NCI-H2107 treated with DMSO at 0.1 percent for 48 hours (cell line): ENCODE data around the gene RAB42.
"Not testable (repeated sequence)": the region's sequence is repeated elsewhere in the genome, so short reads cannot be mapped to it uniquely, and the experiment has no call there.

ENCODE experiments used
- DNase-seq: peaks from one replicate; lab custom pipeline; 2025; ENCODE audit not compliant: unreplicated experiment; lab: John Stamatoyannopoulos, UW

RAB42 gene

GRCh38 chr1:28591708-28592320 lies at the start of gene RAB42:
Gene RAB42, plus strand, starts transcription at chr1:28592265. Its CDS starts 247 bp downstream, at chr1:28592512.
- DNase-seq = no peak

- no peak for DNase-seq
Measured at GRCh38 chr1:28545246-28545628, 46.8 kb upstream of the RAB42 start.

GRCh38 chr1:28548318-28548717 lies 43.7 kb upstream of the RAB42 start:
- DNase-seq = no peak

GRCh38 chr1:28551381-28551780 lies 40.7 kb upstream of the RAB42 start:
- DNase-seq = no peak

- DNase-seq = peak; percentile 98
Measured at GRCh38 chr1:28552758-28553663, 39.1 kb upstream of the RAB42 start, which contains the start of gene TRNAU1AP. Gene TRNAU1AP, plus strand, starts transcription at chr1:28553085. Its CDS starts 26 bp downstream, at chr1:28553111.

- peak; percentile 85 for DNase-seq
Measured at GRCh38 chr1:28560886-28561285, 31.2 kb upstream of the RAB42 start.

- DNase-seq = no peak
Measured at GRCh38 chr1:28564310-28564709, 27.8 kb upstream of the RAB42 start.

- no peak for DNase-seq
Measured at GRCh38 chr1:28565040-28565439, 27.0 kb upstream of the RAB42 start.

GRCh38 chr1:28565726-28566125 lies 26.3 kb upstream of the RAB42 start:
- no peak for DNase-seq

- no peak for DNase-seq
Measured at GRCh38 chr1:28566931-28567330, 25.1 kb upstream of the RAB42 start.

GRCh38 chr1:28571911-28572310 lies 20.2 kb upstream of the RAB42 start:
- no peak for DNase-seq

GRCh38 chr1:28572891-28573290 lies 19.2 kb upstream of the RAB42 start:
- not testable (repeated sequence) for DNase-seq

GRCh38 chr1:28573564-28573963 lies 18.5 kb upstream of the RAB42 start:
- DNase-seq = no peak

GRCh38 chr1:28577052-28577678 lies 14.9 kb upstream of the RAB42 start:
- no peak for DNase-seq

- DNase-seq = no peak
Measured at GRCh38 chr1:28577738-28578536, 14.1 kb upstream of the RAB42 start.

- no peak for DNase-seq
Measured at GRCh38 chr1:28578696-28579218, 13.3 kb upstream of the RAB42 start.

GRCh38 chr1:28579401-28579800 lies 12.7 kb upstream of the RAB42 start:
- DNase-seq = no peak

GRCh38 chr1:28580722-28581530 lies 11.1 kb upstream of the RAB42 start:
- peak; percentile 87 for DNase-seq

GRCh38 chr1:28581531-28582247 lies 10.4 kb upstream of the RAB42 start:
- DNase-seq = peak; percentile 97
